ENCODE data around the gene PDE2A. TPM values are rescaled to one million over a fixed set of nuclear protein-coding genes. Genes with fewer than 3 reads are reported as not detected.

The PDE2A gene
- polyA plus RNA-seq, 1 experiment = 0.64 TPM

DNA sequence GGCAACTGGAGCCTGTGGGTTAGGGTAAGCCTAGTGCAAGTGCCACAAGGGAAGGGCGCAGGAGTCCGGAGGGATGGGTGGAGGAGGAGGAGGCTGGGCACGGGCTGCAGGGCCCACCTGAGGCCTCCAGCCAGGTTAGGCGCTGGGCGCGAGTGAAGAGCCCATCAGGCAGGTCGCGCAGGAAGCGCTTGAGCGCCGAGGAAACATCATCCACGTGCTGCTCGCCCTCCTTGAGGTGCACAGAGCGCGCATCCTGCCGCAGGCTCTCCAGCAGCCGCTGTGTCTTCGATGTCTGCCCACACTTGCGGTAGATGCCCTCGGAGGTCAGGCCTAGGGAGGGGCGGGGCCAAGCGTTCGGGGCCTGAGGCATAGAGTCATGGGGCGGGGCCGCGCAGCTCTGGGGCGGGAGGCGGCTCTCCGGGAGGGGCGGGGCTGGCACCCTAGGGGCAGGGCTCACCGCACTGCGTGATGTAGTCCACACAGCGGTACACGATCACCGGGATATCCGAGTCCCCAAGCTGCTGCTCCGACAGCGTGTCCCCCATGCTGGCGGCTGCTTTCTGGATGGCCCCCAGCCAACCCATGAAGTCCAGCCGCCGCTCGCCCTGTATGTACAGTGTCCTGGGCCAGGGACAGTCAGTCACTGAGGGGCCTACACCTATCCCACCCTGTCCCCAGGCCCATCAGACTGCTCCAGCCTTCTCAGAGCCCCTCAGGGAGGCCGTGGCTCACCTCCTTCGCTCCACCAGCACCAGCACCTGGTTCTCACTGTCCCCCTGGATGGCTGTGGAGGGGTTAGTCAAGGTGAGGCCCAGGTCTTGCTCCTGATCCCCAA, 22.9 kb upstream of the PDE2A start:
- Histone ChIP-seq H3K36me3 (ENCODE audit: control insufficient read depth, insufficient read depth, low read length) (peaks cover 67% of the 10 kb centered on the region), H3K27me3 (ENCODE audit: control insufficient read depth, insufficient read depth, low read length) (no peaks in the 10 kb centered on the region), H3K4me3 (ENCODE audit: low read depth, low read length) (no peak overlapping the region)
- POLR2A ChIA-PET = no interaction called here
- no peak for DNase-seq (ENCODE audit: low read depth)
- CTCF ChIA-PET = interaction anchor here (1.7 to 6.1 kb wide), 2 partner anchors 13 to 116 kb away, joined by 4 to 41 read pairs; no protein-coding TSS in a partner anchor
- TF ChIP-seq, protein P1, sequence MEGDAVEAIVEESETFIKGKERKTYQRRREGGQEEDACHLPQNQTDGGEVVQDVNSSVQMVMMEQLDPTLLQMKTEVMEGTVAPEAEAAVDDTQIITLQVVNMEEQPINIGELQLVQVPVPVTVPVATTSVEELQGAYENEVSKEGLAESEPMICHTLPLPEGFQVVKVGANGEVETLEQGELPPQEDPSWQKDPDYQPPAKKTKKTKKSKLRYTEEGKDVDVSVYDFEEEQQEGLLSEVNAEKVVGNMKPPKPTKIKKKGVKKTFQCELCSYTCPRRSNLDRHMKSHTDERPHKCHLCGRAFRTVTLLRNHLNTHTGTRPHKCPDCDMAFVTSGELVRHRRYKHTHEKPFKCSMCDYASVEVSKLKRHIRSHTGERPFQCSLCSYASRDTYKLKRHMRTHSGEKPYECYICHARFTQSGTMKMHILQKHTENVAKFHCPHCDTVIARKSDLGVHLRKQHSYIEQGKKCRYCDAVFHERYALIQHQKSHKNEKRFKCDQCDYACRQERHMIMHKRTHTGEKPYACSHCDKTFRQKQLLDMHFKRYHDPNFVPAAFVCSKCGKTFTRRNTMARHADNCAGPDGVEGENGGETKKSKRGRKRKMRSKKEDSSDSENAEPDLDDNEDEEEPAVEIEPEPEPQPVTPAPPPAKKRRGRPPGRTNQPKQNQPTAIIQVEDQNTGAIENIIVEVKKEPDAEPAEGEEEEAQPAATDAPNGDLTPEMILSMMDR (IDR thresholded peaks at IDR 0.05; ENCODE audit: insufficient read depth, low read depth, low read length) = no peak

DNA sequence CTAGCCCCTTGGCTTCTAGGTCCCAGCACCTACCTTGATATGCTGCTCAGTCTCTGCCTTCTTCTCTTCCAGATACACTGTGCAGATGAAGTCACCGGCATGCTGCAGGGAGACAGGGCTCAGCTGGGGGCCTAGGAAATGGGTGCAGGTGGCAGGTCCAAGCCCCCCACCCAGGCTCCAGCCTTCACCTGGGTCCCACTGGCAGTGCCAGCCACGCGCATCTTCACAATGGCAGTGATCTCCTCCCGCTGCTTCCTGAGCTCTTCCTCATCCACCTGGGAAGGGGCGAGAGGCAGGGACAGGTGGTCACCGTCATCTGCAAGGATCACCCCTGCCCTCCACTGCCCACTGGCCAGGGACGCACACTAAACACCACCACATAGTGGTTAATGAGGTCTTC, 21.1 kb upstream of the PDE2A start:
- ChIA-PET CTCF (interaction anchor here (0.8 to 6.1 kb wide), 2 partner anchors 12 to 25 kb away, joined by 3 to 41 read pairs; no protein-coding TSS in a partner anchor), POLR2A (no interaction called here)
- TF ChIP-seq, protein P1 (IDR thresholded peaks at IDR 0.05; ENCODE audit: insufficient read depth, low read depth, low read length) = no peak

DNA sequence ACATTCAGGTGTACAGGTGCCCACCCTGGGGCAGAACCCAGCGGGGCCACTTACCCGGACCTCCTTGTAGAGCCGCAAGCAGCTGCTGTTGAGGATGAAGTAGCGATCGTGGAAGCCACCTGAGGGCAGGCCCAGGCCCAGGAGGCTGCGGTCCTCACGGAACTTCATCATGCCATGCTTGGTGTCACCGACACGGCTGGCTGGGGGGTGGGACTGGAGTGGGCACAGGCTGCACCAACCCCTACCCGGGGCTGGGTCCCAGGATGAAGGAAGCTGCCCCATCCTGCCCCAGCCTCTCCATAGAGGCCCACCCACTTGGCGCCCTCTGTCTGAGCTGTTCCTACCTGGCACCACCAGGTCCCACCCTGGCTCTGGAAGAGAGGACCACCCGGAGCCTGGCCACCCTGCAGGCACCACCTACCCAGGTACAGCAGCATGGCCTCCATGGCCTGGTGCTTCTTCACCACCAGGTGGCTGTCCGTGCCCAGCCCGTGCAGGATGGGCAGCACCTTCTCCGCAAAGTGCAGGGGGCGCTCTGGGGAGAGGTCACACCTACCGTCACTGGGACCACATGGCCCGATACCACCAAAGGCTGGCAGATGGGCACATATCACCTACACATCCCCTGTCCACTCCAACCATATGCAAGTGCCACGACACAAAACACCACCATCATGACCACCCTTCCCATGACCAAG, 19.2 kb upstream of the PDE2A start:
- no peak overlapping the region for H3K4me3 ChIP-seq (ENCODE audit: low read depth, low read length)
- no peak for DNase-seq (ENCODE audit: low read depth)
- TF ChIP-seq, protein P1 (IDR thresholded peaks at IDR 0.05; ENCODE audit: insufficient read depth, low read depth, low read length) = no peak
- CTCF ChIA-PET = interaction anchor here (3.7 kb wide), 1 partner anchor 10 kb away, joined by 22 read pairs; no protein-coding TSS in a partner anchor
- H3K27me3 ChIP-seq (ENCODE audit: control insufficient read depth, insufficient read depth, low read length) = no peaks in the 10 kb centered on the region
- POLR2A ChIA-PET = interaction anchor here (0.5 kb wide), 1 partner anchor 10 kb away, joined by 3 read pairs; no protein-coding TSS in a partner anchor
- peaks cover 61% of the 10 kb centered on the region for H3K36me3 ChIP-seq (ENCODE audit: control insufficient read depth, insufficient read depth, low read length)

More for the DNA sequence above, 21.1 kb upstream of the PDE2A start:
- Histone ChIP-seq H3K27me3 (ENCODE audit: control insufficient read depth, insufficient read depth, low read length) (no peaks in the 10 kb centered on the region), H3K4me3 (ENCODE audit: low read depth, low read length) (no peak overlapping the region), H3K36me3 (ENCODE audit: control insufficient read depth, insufficient read depth, low read length) (peaks cover 64% of the 10 kb centered on the region)
- no peak for DNase-seq (ENCODE audit: low read depth)

DNA sequence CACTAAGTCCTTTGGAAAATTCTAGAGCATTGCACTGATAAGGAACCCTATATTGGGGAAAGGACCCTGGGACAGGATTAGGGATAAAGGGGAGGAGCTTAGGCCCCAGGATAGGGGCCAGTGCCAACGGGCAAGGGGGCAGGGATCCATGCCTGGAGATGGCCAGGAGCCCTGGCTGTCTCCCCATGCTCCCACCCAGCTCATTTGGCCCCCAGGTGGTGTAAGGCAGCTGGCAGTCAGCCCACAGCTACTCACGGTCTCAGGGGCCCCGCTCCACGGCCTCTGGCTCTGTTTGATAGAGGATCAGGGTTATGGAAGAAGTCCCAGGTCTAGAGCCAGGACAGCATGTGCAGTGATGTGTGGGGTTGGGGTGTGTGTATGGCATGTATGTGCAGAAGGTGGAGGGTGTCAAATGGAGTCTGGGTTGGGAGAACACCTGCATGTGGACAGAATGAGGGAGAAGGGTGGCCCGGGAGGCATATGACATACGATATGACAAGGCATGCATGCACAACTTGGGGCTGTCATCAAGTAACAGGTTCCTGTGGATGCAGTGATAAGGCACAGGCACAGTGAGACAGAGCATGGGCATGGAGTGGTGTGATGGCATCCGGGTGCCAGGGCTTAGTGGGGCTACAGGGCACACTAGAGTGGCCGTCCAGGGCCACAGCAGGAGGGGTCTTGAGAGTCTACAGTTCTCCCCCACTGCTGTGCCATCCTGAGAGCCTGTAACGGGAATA, 18.4 kb upstream of the PDE2A start:
- H3K4me3 ChIP-seq (ENCODE audit: low read depth, low read length) = no peak overlapping the region
- POLR2A ChIA-PET = interaction anchor here (0.5 kb wide), 1 partner anchor 10 kb away, joined by 3 read pairs; no protein-coding TSS in a partner anchor
- TF ChIP-seq, protein P1 (IDR thresholded peaks at IDR 0.05; ENCODE audit: insufficient read depth, low read depth, low read length) = no peak
- peaks cover 56% of the 10 kb centered on the region for H3K36me3 ChIP-seq (ENCODE audit: control insufficient read depth, insufficient read depth, low read length)
- CTCF ChIA-PET = interaction anchor here (1.0 to 3.7 kb wide), 2 partner anchors 9 to 10 kb away, joined by 8 to 22 read pairs; no protein-coding TSS in a partner anchor
- no peak for DNase-seq (ENCODE audit: low read depth)
- no peaks in the 10 kb centered on the region for H3K27me3 ChIP-seq (ENCODE audit: control insufficient read depth, insufficient read depth, low read length)

All from BJ (cell line).